ENCODE results near the gene SLC2A1.

The SLC2A1 gene

GRCh38 chr1:42993502-42994136 is 35.0 kb upstream of the SLC2A1 start:
- no peak for DNase-seq (ENCODE audit: extremely low spot score)

GRCh38 chr1:42992054-42992571 is 33.4 kb upstream of the SLC2A1 start:
- CTCF ChIA-PET: no interaction called here

More at GRCh38 chr1:42993502-42994136, 35.0 kb upstream of the SLC2A1 start:
- POLR2A ChIA-PET: no interaction called here
- CTCF ChIA-PET: no interaction called here
- TF ChIP-seq SUZ12 (IDR thresholded peaks at IDR 0.05): no peak
- TF ChIP-seq FOXM1 (IDR thresholded peaks at IDR 0.05; ENCODE audit: borderline replicate concordance): no peak
- TF ChIP-seq TARDBP (IDR thresholded peaks at IDR 0.05): no peak
- TF ChIP-seq L3MBTL2 (conservative IDR thresholded peaks at IDR 0.05): no peak
- no peak for TF ChIP-seq HDGF (IDR thresholded peaks at IDR 0.05; ENCODE audit: borderline replicate concordance)
- no peak for TF ChIP-seq NFRKB (IDR thresholded peaks at IDR 0.05)
- no peak for TF ChIP-seq ARNT (IDR thresholded peaks at IDR 0.05)
- TF ChIP-seq ZNF384 (IDR thresholded peaks at IDR 0.05): no peak
- no peak for TF ChIP-seq PKNOX1 (IDR thresholded peaks at IDR 0.05)
- TF ChIP-seq ELF4 (IDR thresholded peaks at IDR 0.05): no peak
- TF ChIP-seq FOXA1 (IDR thresholded peaks at IDR 0.05): no peak

GRCh38 chr1:42990757-42991346 is 32.2 kb upstream of the SLC2A1 start:
- TF ChIP-seq TARDBP (IDR thresholded peaks at IDR 0.05) (no peak), ZNF384 (IDR thresholded peaks at IDR 0.05) (no peak), FOXK2 (IDR thresholded peaks at IDR 0.05) (no peak), PKNOX1 (IDR thresholded peaks at IDR 0.05) (no peak), ELF4 (IDR thresholded peaks at IDR 0.05) (no peak), FOXA1 (IDR thresholded peaks at IDR 0.05) (no peak), SUZ12 (IDR thresholded peaks at IDR 0.05) (no peak), SP1 (IDR thresholded peaks at IDR 0.05) (no peak), NFRKB (IDR thresholded peaks at IDR 0.05) (no peak), L3MBTL2 (conservative IDR thresholded peaks at IDR 0.05) (no peak), BHLHE40 (IDR thresholded peaks at IDR 0.05; ENCODE audit: borderline replicate concordance) (no peak), FOXM1 (IDR thresholded peaks at IDR 0.05; ENCODE audit: borderline replicate concordance) (no peak), CTBP1 (IDR thresholded peaks at IDR 0.05; ENCODE audit: borderline replicate concordance) (no peak), HDGF (IDR thresholded peaks at IDR 0.05; ENCODE audit: borderline replicate concordance) (no peak), ARNT (IDR thresholded peaks at IDR 0.05) (no peak), LEF1 (IDR thresholded peaks at IDR 0.05; ENCODE audit: borderline replicate concordance) (no peak)
- POLR2A ChIA-PET: no interaction called here
- no peak for DNase-seq (ENCODE audit: extremely low spot score)
- CTCF ChIA-PET: interaction anchor here (0.9 kb wide), 1 partner anchor 69 kb away, joined by 3 read pairs; no protein-coding TSS in a partner anchor

More at GRCh38 chr1:42992054-42992571, 33.4 kb upstream of the SLC2A1 start:
- TF ChIP-seq CTBP1 (IDR thresholded peaks at IDR 0.05; ENCODE audit: borderline replicate concordance) (no peak), ARNT (IDR thresholded peaks at IDR 0.05) (no peak), L3MBTL2 (conservative IDR thresholded peaks at IDR 0.05) (no peak), FOXA1 (IDR thresholded peaks at IDR 0.05) (no peak), FOXK2 (IDR thresholded peaks at IDR 0.05) (no peak), FOXM1 (IDR thresholded peaks at IDR 0.05; ENCODE audit: borderline replicate concordance) (no peak), BHLHE40 (IDR thresholded peaks at IDR 0.05; ENCODE audit: borderline replicate concordance) (no peak), PKNOX1 (IDR thresholded peaks at IDR 0.05) (no peak), HDGF (IDR thresholded peaks at IDR 0.05; ENCODE audit: borderline replicate concordance) (no peak), SUZ12 (IDR thresholded peaks at IDR 0.05) (no peak), LEF1 (IDR thresholded peaks at IDR 0.05; ENCODE audit: borderline replicate concordance) (no peak)
- no peak for DNase-seq (ENCODE audit: extremely low spot score)
- POLR2A ChIA-PET: no interaction called here

- CTCF ChIA-PET: no interaction called here
- TF ChIP-seq FOXM1 (IDR thresholded peaks at IDR 0.05; ENCODE audit: borderline replicate concordance) (no peak), TARDBP (IDR thresholded peaks at IDR 0.05) (no peak), FOXK2 (IDR thresholded peaks at IDR 0.05) (no peak), L3MBTL2 (conservative IDR thresholded peaks at IDR 0.05) (no peak), ZNF384 (IDR thresholded peaks at IDR 0.05) (no peak), LEF1 (IDR thresholded peaks at IDR 0.05; ENCODE audit: borderline replicate concordance) (no peak), NFRKB (IDR thresholded peaks at IDR 0.05) (no peak), ARNT (IDR thresholded peaks at IDR 0.05) (no peak), SUZ12 (IDR thresholded peaks at IDR 0.05) (no peak), PKNOX1 (IDR thresholded peaks at IDR 0.05) (no peak), CTBP1 (IDR thresholded peaks at IDR 0.05; ENCODE audit: borderline replicate concordance) (no peak), FOXA1 (IDR thresholded peaks at IDR 0.05) (no peak), ELF4 (IDR thresholded peaks at IDR 0.05) (no peak), HDGF (IDR thresholded peaks at IDR 0.05; ENCODE audit: borderline replicate concordance) (no peak), SP1 (IDR thresholded peaks at IDR 0.05) (no peak), BHLHE40 (IDR thresholded peaks at IDR 0.05; ENCODE audit: borderline replicate concordance) (no peak)
- POLR2A ChIA-PET: no interaction called here
- DNase-seq (ENCODE audit: extremely low spot score): no peak
Measured at GRCh38 chr1:42983693-42984092, 25.0 kb upstream of the SLC2A1 start.

GRCh38 chr1:42983253-42983652 is 24.6 kb upstream of the SLC2A1 start:
- DNase-seq (ENCODE audit: extremely low spot score): no peak
- POLR2A ChIA-PET: no interaction called here
- CTCF ChIA-PET: no interaction called here
- TF ChIP-seq ARNT (IDR thresholded peaks at IDR 0.05) (no peak), ZNF384 (IDR thresholded peaks at IDR 0.05) (no peak), ELF4 (IDR thresholded peaks at IDR 0.05) (no peak)
